Erythroblast (primary cell): ENCODE data around the gene PLOD1.

ENCODE experiments used
- GATA1 ChIP-seq: IDR thresholded peaks from 2 replicates; pipeline ENCODE4 v1.6.1; 2011; ENCODE audit warnings: low read depth, mild to moderate bottlenecking, control low read depth, low read length, moderate library complexity
- POLR2A ChIP-seq: IDR thresholded peaks from 2 replicates; pipeline ENCODE4 v1.6.1; 2011; ENCODE audit warnings: mild to moderate bottlenecking, low read length

DNA sequence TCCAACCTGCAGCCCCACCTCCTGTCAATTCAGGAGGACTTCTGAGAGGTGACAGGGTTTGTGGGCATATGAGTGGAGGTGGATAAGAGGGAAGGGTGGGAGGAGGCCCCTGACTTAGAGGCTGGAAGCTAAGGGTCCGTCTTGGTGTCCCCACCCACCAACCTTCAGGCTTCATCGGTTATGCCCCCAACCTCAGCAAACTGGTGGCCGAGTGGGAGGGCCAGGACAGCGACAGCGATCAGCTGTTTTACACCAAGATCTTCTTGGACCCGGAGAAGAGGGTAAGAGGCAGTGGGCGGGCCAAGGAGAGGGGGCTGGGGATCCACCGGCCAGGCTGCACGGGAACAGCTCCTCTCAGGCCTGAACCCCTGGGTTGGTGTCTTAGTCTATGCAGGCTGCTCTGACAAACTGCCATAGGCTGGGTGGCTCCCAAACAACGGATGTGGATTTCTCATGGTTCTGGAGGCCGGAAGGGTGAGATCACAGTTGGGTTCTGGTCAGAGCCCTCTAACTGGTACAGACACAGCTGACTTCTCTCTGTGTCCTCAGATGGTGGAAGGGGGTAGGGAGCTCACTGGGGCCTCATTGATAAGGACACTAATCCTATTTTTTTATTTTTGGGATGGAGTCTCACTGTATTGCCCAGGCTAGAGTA lies 18.1 kb downstream of the PLOD1 start:
- no peak for TF ChIP-seq POLR2A
- no peak for TF ChIP-seq GATA1
